Endometrium (tissue), 2 donors: ENCODE results near the gene ZNF317.

ENCODE experiments used
- FAIRE-seq: peaks from 2 replicates; lab custom pipeline; 2012; peaks lifted over from hg19 to GRCh38; lab: Jason Lieb, UNC
- donor health status: control.
- donor health status: control.

ZNF317 gene

GRCh38 chr19:9140159-9140874 is at the start of gene ZNF317:
ZNF317 (plus strand) TSS chr19:9140397; CDS start chr19:9156017, 15,620 bp downstream.
- peak; percentile 83 for FAIRE-seq

DNA sequence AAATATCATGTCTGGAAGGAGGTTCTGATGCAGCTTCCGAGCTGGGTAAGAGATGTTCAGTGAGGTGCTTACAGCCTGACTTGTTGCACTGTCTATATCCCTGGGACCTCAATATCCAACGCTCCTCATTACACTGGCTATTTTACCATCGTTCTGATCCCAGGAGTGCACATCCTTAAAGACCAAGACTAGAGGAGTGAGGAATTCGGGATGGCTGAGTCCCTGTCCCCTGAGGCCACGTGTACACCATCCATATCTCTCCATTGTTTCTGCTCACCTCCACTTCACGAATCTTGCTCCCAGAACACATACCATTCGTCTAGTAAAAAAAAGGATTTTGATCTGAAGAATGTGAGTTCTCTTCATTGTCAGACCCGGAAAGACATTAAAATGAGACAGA is 32.8 kb upstream of the ZNF317 start, which contains the start of gene OR7G2:
TSS of gene OR7G2 (minus strand) at position 101 of the 400 bp plus-strand sequence. CDS start 4,232 bp downstream, outside the sequence.
- FAIRE-seq: peak; percentile 50

GRCh38 chr19:9109959-9110358 is 30.2 kb upstream of the ZNF317 start:
- FAIRE-seq: no peak

- no peak for FAIRE-seq
These were observed 24.8 kb upstream of the ZNF317 start, which contains the start of gene OR7G1 for GRCh38 chr19:9115307-9115813. OR7G1 (minus strand) TSS chr19:9115763; CDS start chr19:9115763, 0 bp downstream.

- FAIRE-seq: no peak
These were observed 23.6 kb upstream of the ZNF317 start for GRCh38 chr19:9116547-9116946.

DNA sequence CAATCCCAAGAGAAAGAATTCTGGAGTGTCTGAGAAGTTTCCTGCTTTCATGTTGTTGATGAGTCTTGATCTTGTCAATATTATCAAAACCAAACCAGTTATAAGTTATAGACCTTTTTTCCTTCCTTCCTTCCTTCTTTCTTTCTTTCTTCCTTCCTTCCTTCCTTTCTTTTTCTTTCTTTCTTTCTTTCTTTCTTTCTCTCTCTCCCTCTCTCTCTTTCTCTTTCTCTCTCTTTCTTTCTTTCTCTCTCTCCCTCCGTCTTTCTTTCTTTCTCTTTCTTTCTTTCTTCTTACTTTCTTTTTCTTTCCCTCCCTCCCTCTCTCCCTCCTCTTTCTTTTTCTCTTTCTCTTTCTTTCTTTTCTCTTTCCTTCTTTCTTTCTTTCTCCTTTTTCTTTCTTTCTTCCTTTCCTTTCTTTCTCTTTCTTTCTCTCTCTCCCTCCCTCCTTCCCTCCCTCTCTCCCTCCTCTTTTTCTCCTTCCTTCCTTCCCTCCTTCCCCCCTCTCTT is 13.2 kb upstream of the ZNF317 start, which contains the start of gene OR7G3:
TSS of gene OR7G3 (minus strand) at position 51 of the 506 bp plus-strand sequence. CDS start at position 51, 0 bp downstream.
- FAIRE-seq: no peak

GRCh38 chr19:9128171-9128570 is 12.0 kb upstream of the ZNF317 start:
- FAIRE-seq: no peak

GRCh38 chr19:9130965-9131364 is 9.2 kb upstream of the ZNF317 start:
- FAIRE-seq: no peak

DNA sequence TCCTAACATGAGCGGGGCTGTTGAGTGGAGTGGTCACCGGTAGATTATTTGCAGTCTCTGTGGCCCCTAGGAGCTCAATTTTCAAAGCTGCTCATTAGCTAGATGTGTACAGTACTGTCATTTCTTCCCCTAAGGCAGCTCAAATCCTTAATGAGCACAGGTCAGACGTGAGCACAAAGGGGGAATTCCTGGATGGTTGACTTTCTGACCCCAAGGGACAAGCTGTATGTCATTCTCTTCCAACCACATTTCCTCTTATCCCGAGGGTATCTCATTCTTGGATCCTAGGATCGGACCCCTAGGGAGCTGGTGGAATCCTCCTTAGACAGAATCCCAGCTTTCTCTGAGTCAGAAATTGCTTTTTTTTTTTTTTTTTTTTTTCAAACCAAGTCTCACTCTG is 7.8 kb upstream of the ZNF317 start:
- FAIRE-seq: no peak

DNA sequence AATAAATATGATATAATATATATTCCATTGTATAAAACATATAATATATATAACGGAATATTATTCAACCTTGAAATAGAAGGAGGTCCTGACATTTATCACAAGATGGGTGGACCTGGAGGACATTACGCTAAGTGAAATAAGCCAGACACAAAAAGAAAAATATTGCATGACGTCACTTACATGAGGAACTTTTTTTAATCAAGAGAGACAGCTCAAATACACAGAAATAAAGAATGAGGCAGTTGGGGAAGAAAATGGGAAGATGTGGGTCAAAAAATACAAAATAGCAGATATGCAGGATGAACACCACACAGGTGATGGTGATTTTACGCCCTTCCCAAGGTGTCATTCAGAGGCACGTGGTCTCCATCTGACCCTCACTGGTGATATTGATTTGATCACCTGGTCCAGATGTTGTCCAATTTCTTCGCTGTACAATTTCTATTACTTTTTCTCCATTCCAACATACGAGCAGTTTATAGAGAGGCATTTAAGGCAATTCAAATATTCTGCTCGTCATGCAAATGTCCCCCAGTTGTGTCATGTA is 513 bp upstream of the ZNF317 start:
- peak; percentile 91 for FAIRE-seq

- no peak for FAIRE-seq
These were observed 4.7 kb downstream of the ZNF317 start for GRCh38 chr19:9144920-9145319.

DNA sequence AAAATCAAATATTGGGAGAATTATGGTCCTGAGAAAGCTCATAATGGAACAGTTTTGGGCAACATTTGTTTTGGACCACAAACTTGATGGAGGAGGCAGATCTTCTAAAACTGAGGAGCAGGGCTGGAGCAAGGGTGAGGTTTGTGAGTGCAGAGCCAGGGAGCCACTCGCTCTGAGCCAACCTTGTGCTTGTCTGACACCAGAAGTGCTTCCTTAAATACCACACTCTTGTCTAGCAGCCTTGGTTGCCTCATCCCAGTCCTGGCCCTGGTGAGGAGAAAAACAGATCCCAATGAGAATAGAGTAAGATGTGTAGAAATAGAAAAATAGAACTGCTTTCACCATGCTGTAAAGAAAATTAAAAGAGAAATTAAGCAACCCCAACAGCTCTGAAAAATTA is 6.7 kb downstream of the ZNF317 start:
- FAIRE-seq: no peak

DNA sequence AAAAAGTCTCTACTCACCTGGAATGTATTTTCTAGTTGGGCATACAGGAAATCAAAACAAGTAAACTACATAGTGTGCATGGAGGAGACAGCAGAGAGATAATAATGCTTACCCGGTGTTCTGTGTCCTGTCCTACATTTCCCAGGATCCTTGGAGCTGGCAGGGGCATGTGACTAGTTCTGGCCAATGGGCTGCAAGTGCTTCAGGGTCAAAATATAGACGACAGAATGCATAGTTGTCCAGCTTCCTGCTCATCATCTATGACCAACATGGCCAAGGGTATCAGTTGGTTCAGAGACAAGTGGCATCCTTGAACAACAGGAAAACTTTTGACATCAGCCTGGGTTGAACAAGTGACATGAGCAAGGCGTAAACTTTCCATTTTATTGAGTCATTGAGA is 8.5 kb downstream of the ZNF317 start:
- no peak for FAIRE-seq

DNA sequence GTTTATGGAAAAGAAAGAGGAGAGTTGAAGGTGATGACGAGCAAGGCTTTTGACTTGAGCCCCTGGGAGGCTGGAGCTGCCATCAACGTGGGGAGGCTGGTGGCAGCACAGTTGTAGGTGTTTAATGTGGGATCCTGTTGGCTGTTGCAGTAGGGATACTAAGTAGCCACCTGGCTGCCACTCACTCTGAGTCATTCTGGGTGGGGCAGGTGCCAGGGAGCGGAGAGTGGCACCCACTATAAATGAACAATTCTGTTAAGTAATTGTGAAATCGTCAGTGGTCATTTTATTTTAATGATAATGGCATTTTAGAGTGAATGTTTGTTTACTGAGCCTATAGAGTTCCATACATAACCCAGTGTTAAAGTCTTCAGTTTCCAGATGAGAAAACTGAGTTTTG is 9.8 kb downstream of the ZNF317 start:
- FAIRE-seq: no peak

- no peak for FAIRE-seq
These were observed 10.5 kb downstream of the ZNF317 start for GRCh38 chr19:9150650-9151049.

GRCh38 chr19:9151367-9151766 is 11.2 kb downstream of the ZNF317 start:
- no peak for FAIRE-seq

DNA sequence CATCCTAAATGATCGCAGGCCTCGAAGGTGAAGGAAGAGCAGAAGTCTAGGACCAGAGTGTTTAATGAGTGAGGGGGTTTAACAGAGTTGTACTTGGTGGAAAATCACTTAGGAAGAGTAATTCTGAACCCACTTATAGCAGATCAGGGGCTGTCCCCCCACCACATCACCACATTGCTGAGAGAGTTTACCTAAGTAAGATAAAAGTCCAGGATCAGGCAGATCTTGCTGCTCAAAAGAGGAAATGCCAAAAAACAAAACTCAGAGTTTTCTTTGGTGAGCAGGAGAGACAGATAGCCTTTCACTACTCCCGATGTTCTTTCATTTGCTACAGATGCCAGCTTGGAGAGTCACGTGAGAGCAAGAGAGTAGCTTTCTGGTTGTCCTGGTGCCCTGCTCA is 15.4 kb downstream of the ZNF317 start:
- FAIRE-seq: no peak

- no peak for FAIRE-seq
These were observed 16.1 kb downstream of the ZNF317 start for GRCh38 chr19:9156304-9156703.

DNA sequence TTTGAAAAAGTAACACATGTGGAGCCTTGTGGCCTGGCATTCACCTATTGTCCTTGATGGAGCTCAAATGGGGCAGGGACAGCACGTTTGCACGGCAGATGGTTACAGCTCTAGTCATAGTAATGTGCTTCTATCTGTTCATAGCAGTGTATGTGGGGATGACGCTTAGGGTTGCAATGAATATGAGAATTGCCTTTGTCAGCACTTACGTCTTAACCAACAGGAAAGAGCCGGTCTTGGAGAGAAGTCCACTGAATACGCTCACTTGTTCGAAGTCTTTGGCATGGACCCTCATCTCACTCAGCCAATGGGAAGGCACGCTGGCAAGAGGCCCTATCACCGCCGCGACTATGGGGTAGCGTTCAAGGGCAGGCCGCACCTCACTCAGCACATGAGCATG is 19.7 kb downstream of the ZNF317 start:
- FAIRE-seq: no peak

- no peak for FAIRE-seq
These were observed 21.2 kb downstream of the ZNF317 start for GRCh38 chr19:9161427-9161826.

DNA sequence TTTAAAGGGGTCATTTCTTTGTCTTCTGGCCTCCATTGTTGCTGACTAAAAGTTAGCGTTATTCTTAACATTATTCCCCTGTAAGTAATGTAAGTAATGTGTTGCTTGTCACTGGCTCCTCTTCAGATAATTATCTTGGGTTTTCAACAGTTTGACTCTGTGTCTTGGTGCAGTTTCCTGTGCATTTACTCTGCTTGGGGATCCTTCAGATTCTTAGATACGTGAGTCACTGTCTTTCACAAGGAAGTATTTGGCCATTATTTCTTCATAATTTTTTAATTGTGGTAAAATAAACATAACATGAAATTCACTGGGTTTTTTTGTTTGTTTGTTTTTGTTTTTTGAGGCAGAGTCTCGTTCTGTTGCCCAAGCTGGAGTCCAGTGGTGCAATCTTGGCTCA is 25.1 kb downstream of the ZNF317 start:
- no peak for FAIRE-seq

GRCh38 chr19:9166846-9167245 is 26.6 kb downstream of the ZNF317 start:
- FAIRE-seq: no peak

DNA sequence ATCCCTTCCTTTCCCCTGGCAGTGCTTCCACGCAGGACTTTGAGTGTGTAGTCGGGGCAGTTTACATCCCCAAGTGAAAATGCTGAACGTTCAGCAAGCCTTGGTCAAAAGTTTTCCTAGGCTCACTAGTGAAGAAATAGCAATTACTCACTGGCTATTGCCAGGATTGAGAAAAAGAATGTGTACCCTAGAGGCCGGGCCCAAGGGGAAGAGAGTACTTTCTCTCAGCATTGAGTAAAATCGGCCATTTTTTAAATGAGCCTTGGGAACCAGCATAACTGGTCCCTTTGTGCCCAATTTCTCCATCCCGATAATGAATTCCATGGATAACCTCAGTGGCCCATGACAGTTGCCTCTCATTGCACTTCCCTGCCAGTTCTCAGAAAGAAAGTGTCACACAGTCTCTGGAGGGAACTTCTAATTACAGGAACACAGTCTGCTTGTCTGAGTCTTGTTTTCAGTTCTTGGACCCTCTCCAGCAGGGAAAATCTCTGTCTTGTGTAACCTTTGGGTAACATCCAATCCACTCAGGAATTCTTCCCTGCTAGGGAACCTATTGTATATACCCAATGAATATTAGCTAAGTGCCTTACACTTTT is 31.3 kb downstream of the ZNF317 start:
- FAIRE-seq: no peak
